WTC11 (cell line): ENCODE measurements around the gene CLK3. TPM values are rescaled to one million over a fixed set of nuclear protein-coding genes. Genes with fewer than 3 reads are reported as not detected.
A peak's percentile ranks its signal among the peaks of the same experiment; 100 is the strongest.

Experiments
- ATAC-seq: fragments of 200-7000 bp; cut with Tn5 transposase; 2 replicates; pipeline ENCODE4 v1.10.0; 2021; ENCODE audit warnings: mild to moderate bottlenecking, moderate library complexity
- CTCF ChIA-PET: fragments of 300-600 bp; sonication (Branson Sonifier 250); formaldehyde crosslinking; loops from one replicate; lab custom pipeline; 2021; ENCODE audit warnings: antibody characterized with exemption; lab: Charles Lee
- POLR2A ChIA-PET: fragments of 350-600 bp; sonication (Branson Sonifier 250); formaldehyde crosslinking; loops from one replicate; lab custom pipeline; 2021; ENCODE audit warnings: antibody characterized with exemption; lab: Charles Lee
- DNase-seq: peaks from one replicate; pipeline ENCODE4 v3.0.0; 2021; ENCODE audit warnings: low spot score
- H3K27ac Mint-ChIP-seq: 2 replicates; pipeline ENCODE4 v1.8.0; 2021; ENCODE audit warnings: mixed read lengths
- H3K27me3 Mint-ChIP-seq: 2 replicates; pipeline ENCODE4 v1.8.0; 2021; ENCODE audit warnings: low read depth, mild to moderate bottlenecking, moderate library complexity, mixed read lengths
- H3K36me3 Mint-ChIP-seq: 2 replicates; pipeline ENCODE4 v1.8.0; 2021; ENCODE audit warnings: mixed read lengths
- H3K4me1 Mint-ChIP-seq: 2 replicates; pipeline ENCODE4 v1.8.0; 2022; ENCODE audit warnings: mixed read lengths
- H3K4me3 Mint-ChIP-seq: 2 replicates; pipeline ENCODE4 v1.8.0; 2021; ENCODE audit warnings: mild to moderate bottlenecking, moderate library complexity, mixed read lengths
- H3K9me3 Mint-ChIP-seq: 2 replicates; pipeline ENCODE4 v1.8.0; 2021; ENCODE audit warnings: mixed read lengths
- CREB1 ChIP-seq: sonication (generic); formaldehyde crosslinking; IDR thresholded peaks from 2 replicates; pipeline ENCODE4 v1.8.0; 2023; ENCODE audit warnings: mild to moderate bottlenecking, missing genetic modification reagents
- CREM ChIP-seq: sonication (generic); formaldehyde crosslinking; IDR thresholded peaks from 2 replicates; pipeline ENCODE4 v1.8.1; 2022; ENCODE audit warnings: mild to moderate bottlenecking, missing genetic modification reagents, moderate library complexity
- ESRRA ChIP-seq: sonication (generic); formaldehyde crosslinking; IDR thresholded peaks from 2 replicates; pipeline ENCODE4 v1.8.1; 2022; ENCODE audit warnings: mild to moderate bottlenecking, missing genetic modification reagents, borderline replicate concordance
- ETV6 ChIP-seq: sonication (generic); formaldehyde crosslinking; IDR thresholded peaks from 2 replicates; pipeline ENCODE4 v1.8.1; 2022; ENCODE audit warnings: mild to moderate bottlenecking, missing genetic modification reagents
- FOXK1 ChIP-seq: sonication (generic); formaldehyde crosslinking; IDR thresholded peaks from 2 replicates; pipeline ENCODE4 v1.8.0; 2022; ENCODE audit warnings: mild to moderate bottlenecking, moderate library complexity, missing genetic modification reagents
- JAZF1 ChIP-seq: fragments of 250-450 bp; sonication (Bioruptor Pico); IDR thresholded peaks from 2 replicates; pipeline ENCODE4 v1.9.0; 2021; ENCODE audit warnings: moderate library complexity, mild to moderate bottlenecking, inconsistent platforms
- NR3C1 ChIP-seq: sonication (generic); formaldehyde crosslinking; conservative IDR thresholded peaks from 2 replicates; pipeline ENCODE4 v1.8.1; 2023; ENCODE audit warnings: low read depth, mild to moderate bottlenecking, missing genetic modification reagents
- OVOL2 ChIP-seq: fragments of 250-450 bp; sonication (Bioruptor Pico); IDR thresholded peaks from 2 replicates; pipeline ENCODE4 v1.9.0; 2021; ENCODE audit warnings: mild to moderate bottlenecking, borderline replicate concordance
- SP1 ChIP-seq: sonication (generic); formaldehyde crosslinking; conservative IDR thresholded peaks from 2 replicates; pipeline ENCODE4 v1.8.1; 2022; ENCODE audit warnings: missing genetic modification reagents
- ZNF232 ChIP-seq: sonication (generic); formaldehyde crosslinking; IDR thresholded peaks from 2 replicates; pipeline ENCODE4 v1.8.0; 2022; ENCODE audit warnings: mild to moderate bottlenecking, missing genetic modification reagents
- ZNF671 ChIP-seq: fragments of 250-450 bp; sonication (Bioruptor Pico); IDR thresholded peaks from 2 replicates; pipeline ENCODE4 v1.8.0; 2021; ENCODE audit warnings: mild to moderate bottlenecking
- total RNA-seq: library from RNA; stranded (reverse); gene quantifications from 3 replicates; pipeline ENCODE4 v1.2.3, GENCODE V29; 2021
- TF ChIP-seq, protein P1 (sequence below): fragments of 250-450 bp; sonication (Bioruptor Pico); IDR thresholded peaks from 2 replicates; pipeline ENCODE4 v1.9.0; 2021; ENCODE audit warnings: mild to moderate bottlenecking
- TF ChIP-seq, protein P2 (sequence below): fragments of 250-450 bp; sonication (Bioruptor Pico); IDR thresholded peaks from 2 replicates; pipeline ENCODE4 v1.8.0; 2021; ENCODE audit warnings: mild to moderate bottlenecking
- TF ChIP-seq, protein P3 (sequence below): sonication (generic); formaldehyde crosslinking; IDR thresholded peaks from 2 replicates; pipeline ENCODE4 v1.8.0; 2023; ENCODE audit warnings: missing genetic modification reagents, mild to moderate bottlenecking, borderline replicate concordance
- TF ChIP-seq, protein P4 (sequence below): sonication (generic); formaldehyde crosslinking; IDR thresholded peaks from 2 replicates; pipeline ENCODE4 v1.8.0; 2022; ENCODE audit warnings: mild to moderate bottlenecking, missing genetic modification reagents
- TF ChIP-seq, protein P5 (sequence below): sonication (generic); formaldehyde crosslinking; IDR thresholded peaks from 2 replicates; pipeline ENCODE4 v1.8.0; 2022; ENCODE audit warnings: mild to moderate bottlenecking, missing genetic modification reagents
- TF ChIP-seq, protein P6 (sequence below): sonication (generic); formaldehyde crosslinking; IDR thresholded peaks from 2 replicates; pipeline ENCODE4 v1.8.1; 2022; ENCODE audit warnings: low read depth, mild to moderate bottlenecking, moderate library complexity, missing genetic modification reagents, borderline replicate concordance
- TF ChIP-seq, protein P7 (sequence below): sonication (generic); formaldehyde crosslinking; IDR thresholded peaks from 2 replicates; pipeline ENCODE4 v1.8.1; 2023; ENCODE audit warnings: mild to moderate bottlenecking, missing genetic modification reagents
- TF ChIP-seq, protein P8 (sequence below): sonication (generic); formaldehyde crosslinking; IDR thresholded peaks from 2 replicates; pipeline ENCODE4 v1.8.1; 2022; ENCODE audit warnings: mild to moderate bottlenecking, moderate library complexity, missing genetic modification reagents

CLK3 gene
- total RNA-seq, 1 experiment from 2014 or later: 48.1 TPM

DNA sequence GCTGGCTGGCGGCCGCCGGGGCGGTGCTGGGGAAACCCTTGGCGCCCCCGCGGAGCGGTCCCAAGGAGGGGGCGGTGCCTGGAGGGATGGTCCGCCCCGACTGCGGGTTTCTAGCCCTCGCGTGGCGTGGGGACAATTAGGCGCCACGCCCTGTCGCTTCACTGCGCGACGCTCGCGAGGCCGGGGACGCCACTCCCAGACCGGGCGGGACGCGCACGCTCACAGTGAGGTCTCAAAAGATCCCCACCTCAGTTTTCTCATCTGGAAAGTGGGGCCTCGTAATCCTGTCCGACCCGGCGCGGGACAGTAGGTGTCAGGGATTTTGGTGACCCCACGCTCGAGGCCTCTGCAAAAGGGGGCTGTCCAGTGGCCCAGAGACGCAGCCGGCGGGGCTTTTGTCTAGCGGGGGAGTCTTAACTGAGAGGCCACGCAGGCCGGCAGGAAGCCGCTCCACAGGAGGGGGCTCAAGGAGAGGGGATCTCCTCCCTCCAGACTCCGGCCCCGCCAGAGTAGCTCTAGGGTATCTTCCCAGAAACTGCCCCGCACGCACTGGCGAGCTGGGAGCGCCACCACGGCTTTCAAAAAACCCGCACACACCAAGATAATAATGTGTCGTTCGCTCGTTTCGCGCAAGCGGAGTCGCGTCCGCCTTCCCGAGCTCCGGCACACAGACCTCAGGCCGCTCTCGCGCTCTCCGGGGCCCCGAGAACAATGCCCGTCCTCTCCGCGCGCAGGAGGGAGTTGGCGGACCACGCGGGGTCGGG lies 710 bp upstream of the CLK3 start (continued):
- TF ChIP-seq, protein P1, sequence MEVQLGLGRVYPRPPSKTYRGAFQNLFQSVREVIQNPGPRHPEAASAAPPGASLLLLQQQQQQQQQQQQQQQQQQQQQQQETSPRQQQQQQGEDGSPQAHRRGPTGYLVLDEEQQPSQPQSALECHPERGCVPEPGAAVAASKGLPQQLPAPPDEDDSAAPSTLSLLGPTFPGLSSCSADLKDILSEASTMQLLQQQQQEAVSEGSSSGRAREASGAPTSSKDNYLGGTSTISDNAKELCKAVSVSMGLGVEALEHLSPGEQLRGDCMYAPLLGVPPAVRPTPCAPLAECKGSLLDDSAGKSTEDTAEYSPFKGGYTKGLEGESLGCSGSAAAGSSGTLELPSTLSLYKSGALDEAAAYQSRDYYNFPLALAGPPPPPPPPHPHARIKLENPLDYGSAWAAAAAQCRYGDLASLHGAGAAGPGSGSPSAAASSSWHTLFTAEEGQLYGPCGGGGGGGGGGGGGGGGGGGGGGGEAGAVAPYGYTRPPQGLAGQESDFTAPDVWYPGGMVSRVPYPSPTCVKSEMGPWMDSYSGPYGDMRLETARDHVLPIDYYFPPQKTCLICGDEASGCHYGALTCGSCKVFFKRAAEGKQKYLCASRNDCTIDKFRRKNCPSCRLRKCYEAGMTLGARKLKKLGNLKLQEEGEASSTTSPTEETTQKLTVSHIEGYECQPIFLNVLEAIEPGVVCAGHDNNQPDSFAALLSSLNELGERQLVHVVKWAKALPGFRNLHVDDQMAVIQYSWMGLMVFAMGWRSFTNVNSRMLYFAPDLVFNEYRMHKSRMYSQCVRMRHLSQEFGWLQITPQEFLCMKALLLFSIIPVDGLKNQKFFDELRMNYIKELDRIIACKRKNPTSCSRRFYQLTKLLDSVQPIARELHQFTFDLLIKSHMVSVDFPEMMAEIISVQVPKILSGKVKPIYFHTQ (CRISPR knock-in tag): peak; percentile 53; the same call in 1 of the 2 replicates
- TF ChIP-seq, protein P2, sequence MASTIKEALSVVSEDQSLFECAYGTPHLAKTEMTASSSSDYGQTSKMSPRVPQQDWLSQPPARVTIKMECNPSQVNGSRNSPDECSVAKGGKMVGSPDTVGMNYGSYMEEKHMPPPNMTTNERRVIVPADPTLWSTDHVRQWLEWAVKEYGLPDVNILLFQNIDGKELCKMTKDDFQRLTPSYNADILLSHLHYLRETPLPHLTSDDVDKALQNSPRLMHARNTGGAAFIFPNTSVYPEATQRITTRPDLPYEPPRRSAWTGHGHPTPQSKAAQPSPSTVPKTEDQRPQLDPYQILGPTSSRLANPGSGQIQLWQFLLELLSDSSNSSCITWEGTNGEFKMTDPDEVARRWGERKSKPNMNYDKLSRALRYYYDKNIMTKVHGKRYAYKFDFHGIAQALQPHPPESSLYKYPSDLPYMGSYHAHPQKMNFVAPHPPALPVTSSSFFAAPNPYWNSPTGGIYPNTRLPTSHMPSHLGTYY (CRISPR knock-in tag): 0 out of 2 replicates have a peak, but pooled peaks have one; percentile 6
- no peak for TF ChIP-seq NR3C1
- TF ChIP-seq JAZF1 (CRISPR knock-in tag): no peak
- TF ChIP-seq SP1: peak; percentile 42
- TF ChIP-seq, protein P3, sequence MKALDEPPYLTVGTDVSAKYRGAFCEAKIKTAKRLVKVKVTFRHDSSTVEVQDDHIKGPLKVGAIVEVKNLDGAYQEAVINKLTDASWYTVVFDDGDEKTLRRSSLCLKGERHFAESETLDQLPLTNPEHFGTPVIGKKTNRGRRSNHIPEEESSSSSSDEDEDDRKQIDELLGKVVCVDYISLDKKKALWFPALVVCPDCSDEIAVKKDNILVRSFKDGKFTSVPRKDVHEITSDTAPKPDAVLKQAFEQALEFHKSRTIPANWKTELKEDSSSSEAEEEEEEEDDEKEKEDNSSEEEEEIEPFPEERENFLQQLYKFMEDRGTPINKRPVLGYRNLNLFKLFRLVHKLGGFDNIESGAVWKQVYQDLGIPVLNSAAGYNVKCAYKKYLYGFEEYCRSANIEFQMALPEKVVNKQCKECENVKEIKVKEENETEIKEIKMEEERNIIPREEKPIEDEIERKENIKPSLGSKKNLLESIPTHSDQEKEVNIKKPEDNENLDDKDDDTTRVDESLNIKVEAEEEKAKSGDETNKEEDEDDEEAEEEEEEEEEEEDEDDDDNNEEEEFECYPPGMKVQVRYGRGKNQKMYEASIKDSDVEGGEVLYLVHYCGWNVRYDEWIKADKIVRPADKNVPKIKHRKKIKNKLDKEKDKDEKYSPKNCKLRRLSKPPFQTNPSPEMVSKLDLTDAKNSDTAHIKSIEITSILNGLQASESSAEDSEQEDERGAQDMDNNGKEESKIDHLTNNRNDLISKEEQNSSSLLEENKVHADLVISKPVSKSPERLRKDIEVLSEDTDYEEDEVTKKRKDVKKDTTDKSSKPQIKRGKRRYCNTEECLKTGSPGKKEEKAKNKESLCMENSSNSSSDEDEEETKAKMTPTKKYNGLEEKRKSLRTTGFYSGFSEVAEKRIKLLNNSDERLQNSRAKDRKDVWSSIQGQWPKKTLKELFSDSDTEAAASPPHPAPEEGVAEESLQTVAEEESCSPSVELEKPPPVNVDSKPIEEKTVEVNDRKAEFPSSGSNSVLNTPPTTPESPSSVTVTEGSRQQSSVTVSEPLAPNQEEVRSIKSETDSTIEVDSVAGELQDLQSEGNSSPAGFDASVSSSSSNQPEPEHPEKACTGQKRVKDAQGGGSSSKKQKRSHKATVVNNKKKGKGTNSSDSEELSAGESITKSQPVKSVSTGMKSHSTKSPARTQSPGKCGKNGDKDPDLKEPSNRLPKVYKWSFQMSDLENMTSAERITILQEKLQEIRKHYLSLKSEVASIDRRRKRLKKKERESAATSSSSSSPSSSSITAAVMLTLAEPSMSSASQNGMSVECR (CRISPR knock-in tag): no peak
- TF ChIP-seq, protein P4, sequence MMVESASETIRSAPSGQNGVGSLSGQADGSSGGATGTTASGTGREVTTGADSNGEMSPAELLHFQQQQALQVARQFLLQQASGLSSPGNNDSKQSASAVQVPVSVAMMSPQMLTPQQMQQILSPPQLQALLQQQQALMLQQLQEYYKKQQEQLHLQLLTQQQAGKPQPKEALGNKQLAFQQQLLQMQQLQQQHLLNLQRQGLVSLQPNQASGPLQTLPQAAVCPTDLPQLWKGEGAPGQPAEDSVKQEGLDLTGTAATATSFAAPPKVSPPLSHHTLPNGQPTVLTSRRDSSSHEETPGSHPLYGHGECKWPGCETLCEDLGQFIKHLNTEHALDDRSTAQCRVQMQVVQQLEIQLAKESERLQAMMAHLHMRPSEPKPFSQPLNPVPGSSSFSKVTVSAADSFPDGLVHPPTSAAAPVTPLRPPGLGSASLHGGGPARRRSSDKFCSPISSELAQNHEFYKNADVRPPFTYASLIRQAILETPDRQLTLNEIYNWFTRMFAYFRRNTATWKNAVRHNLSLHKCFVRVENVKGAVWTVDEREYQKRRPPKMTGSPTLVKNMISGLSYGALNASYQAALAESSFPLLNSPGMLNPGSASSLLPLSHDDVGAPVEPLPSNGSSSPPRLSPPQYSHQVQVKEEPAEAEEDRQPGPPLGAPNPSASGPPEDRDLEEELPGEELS: no peak
- TF ChIP-seq ETV6: no peak
- 0 out of 2 replicates have a peak, but pooled peaks have one; percentile 48 for TF ChIP-seq CREM (CRISPR knock-in tag)
- TF ChIP-seq, protein P5, sequence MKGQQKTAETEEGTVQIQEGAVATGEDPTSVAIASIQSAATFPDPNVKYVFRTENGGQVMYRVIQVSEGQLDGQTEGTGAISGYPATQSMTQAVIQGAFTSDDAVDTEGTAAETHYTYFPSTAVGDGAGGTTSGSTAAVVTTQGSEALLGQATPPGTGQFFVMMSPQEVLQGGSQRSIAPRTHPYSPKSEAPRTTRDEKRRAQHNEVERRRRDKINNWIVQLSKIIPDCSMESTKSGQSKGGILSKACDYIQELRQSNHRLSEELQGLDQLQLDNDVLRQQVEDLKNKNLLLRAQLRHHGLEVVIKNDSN (CRISPR knock-in tag): no peak
- no peak for TF ChIP-seq ESRRA
- 0 out of 2 replicates have a peak, but pooled peaks have one; percentile 23 for TF ChIP-seq ZNF232 (CRISPR knock-in tag)

DNA sequence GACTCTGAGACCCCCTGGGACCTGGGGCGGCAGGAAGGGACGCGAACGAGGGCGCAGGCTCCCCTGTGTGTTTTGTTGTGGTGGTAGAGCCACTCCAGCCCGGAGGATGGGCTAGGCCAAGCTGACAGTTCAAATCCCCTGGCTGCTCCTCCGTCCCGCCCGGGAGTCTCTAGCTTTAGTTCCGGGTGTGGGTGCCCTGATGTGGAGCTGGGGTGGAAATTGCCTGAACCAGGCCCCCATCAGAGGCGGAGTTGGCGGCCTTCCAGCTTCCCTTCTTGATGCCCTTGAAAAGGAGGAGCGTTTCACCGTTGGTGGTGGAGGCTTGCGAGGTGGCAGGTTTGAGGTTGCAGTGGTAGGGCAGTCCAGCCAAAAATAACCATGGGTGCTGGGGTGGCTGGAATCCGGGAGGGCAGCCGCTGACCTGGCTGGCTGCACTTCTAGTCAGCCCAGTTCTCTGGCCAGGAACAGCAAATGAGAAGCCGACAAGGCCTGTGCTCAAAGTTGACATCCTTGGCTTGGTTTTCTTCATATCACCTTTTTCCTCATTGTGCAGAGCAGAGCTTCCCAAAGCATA lies 817 bp downstream of the CLK3 start:
- Mint-ChIP-seq H3K4me1 (peaks cover 22% of the 10 kb centered on the region), H3K4me3 (peak overlapping the region; percentile 86), H3K27ac (peak overlapping the region; percentile 74; the same call in 1 of the 2 replicates), H3K9me3 (no peaks in the 10 kb centered on the region), H3K27me3 (peaks cover 16% of the 10 kb centered on the region), H3K36me3 (peaks cover 21% of the 10 kb centered on the region)
- ATAC-seq (no peak), DNase-seq (no peak)
- ChIA-PET POLR2A (interaction anchor here (1.0 to 3.4 kb wide), 3 partner anchors 76 to 152 kb away, joined by 3 to 16 read pairs (median 9); partner anchors contain the start of gene ARID3B), CTCF (interaction anchor here (2.4 to 6.5 kb wide), 5 partner anchors 15 to 155 kb away, joined by 9 to 87 read pairs (median 29); no protein-coding TSS in a partner anchor)
- TF ChIP-seq FOXK1 (no peak), CREB1 (no peak), ZNF671 (no peak), OVOL2 (no peak)
- TF ChIP-seq, protein P6, sequence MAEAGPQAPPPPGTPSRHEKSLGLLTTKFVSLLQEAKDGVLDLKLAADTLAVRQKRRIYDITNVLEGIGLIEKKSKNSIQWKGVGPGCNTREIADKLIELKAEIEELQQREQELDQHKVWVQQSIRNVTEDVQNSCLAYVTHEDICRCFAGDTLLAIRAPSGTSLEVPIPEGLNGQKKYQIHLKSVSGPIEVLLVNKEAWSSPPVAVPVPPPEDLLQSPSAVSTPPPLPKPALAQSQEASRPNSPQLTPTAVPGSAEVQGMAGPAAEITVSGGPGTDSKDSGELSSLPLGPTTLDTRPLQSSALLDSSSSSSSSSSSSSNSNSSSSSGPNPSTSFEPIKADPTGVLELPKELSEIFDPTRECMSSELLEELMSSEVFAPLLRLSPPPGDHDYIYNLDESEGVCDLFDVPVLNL (CRISPR knock-in tag): no peak
- TF ChIP-seq, protein P7, sequence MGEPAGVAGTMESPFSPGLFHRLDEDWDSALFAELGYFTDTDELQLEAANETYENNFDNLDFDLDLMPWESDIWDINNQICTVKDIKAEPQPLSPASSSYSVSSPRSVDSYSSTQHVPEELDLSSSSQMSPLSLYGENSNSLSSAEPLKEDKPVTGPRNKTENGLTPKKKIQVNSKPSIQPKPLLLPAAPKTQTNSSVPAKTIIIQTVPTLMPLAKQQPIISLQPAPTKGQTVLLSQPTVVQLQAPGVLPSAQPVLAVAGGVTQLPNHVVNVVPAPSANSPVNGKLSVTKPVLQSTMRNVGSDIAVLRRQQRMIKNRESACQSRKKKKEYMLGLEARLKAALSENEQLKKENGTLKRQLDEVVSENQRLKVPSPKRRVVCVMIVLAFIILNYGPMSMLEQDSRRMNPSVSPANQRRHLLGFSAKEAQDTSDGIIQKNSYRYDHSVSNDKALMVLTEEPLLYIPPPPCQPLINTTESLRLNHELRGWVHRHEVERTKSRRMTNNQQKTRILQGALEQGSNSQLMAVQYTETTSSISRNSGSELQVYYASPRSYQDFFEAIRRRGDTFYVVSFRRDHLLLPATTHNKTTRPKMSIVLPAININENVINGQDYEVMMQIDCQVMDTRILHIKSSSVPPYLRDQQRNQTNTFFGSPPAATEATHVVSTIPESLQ (CRISPR knock-in tag): no peak
- TF ChIP-seq, protein P8, sequence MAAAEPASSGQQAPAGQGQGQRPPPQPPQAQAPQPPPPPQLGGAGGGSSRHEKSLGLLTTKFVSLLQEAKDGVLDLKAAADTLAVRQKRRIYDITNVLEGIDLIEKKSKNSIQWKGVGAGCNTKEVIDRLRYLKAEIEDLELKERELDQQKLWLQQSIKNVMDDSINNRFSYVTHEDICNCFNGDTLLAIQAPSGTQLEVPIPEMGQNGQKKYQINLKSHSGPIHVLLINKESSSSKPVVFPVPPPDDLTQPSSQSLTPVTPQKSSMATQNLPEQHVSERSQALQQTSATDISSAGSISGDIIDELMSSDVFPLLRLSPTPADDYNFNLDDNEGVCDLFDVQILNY: no peak
